Aorta (tissue), 5 donors: ENCODE data around the gene TECPR1. TPM values are rescaled to one million over a fixed set of nuclear protein-coding genes. Genes with fewer than 3 reads are reported as not detected.
A peak's percentile ranks its signal among the peaks of the same experiment; 100 is the strongest.

ENCODE experiments used
- ATAC-seq: fragments of 200-7000 bp; cut with Tn5 transposase; one replicate; pipeline ENCODE4 v1.9.1; 2022; ENCODE audit warnings: moderate library complexity; ENCODE audit not compliant: low FRiP score
- DNase-seq, 2 donors: peaks; one replicate each; pipeline ENCODE4 v3.0.0-alpha.2; 2020
- H3K27ac ChIP-seq, 2 donors: one replicate each; pipeline ENCODE4 v1.5.1; 2013; ENCODE audit warnings: low read length in 2 of 2, mild to moderate bottlenecking in 2 of 2, moderate library complexity in 2 of 2, control low read depth in 1 of 2, inconsistent platforms in 1 of 2, low read depth in 1 of 2
- H3K27me3 ChIP-seq, 2 donors: one replicate each; pipeline ENCODE4 v1.6.1; 2013; ENCODE audit warnings: control low read depth in 1 of 2, low read length in 1 of 2, mild to moderate bottlenecking in 1 of 2, moderate library complexity in 1 of 2; ENCODE audit not compliant: insufficient read depth in 2 of 2, control insufficient read depth in 1 of 2
- H3K36me3 ChIP-seq, 2 donors: one replicate each; pipeline ENCODE4 v1.6.1; 2013; ENCODE audit warnings: control low read depth in 1 of 2, low read length in 1 of 2, mild to moderate bottlenecking in 1 of 2; ENCODE audit not compliant: insufficient read depth in 2 of 2, control insufficient read depth in 1 of 2
- H3K4me1 ChIP-seq, 2 donors: one replicate each; pipeline ENCODE4 v1.6.1; 2013; ENCODE audit warnings: low read length in 2 of 2, control low read depth in 1 of 2, mild to moderate bottlenecking in 1 of 2, moderate library complexity in 1 of 2; ENCODE audit not compliant: insufficient read depth in 2 of 2, control insufficient read depth in 1 of 2
- H3K4me3 ChIP-seq, 2 donors: one replicate each; pipeline ENCODE4 v1.5.1; 2013; ENCODE audit warnings: low read length in 2 of 2, control low read depth in 1 of 2, mild to moderate bottlenecking in 1 of 2
- H3K9me3 ChIP-seq: one replicate; pipeline ENCODE4 v1.6.1; 2013; ENCODE audit warnings: mild to moderate bottlenecking, low read length; ENCODE audit not compliant: control insufficient read depth
- WGBS, 2 donors: extraction: QIAGEN DNeasy Blood & Tissue Kit; methylation state at CpG; one replicate each; pipeline ENCODE4 v1.1.7; 2013; 5-methylcytosine and 5-hydroxymethylcytosine counted together
- intact Hi-C, 2 donors: fragments of 100-400 bp; cut with DNase I; formaldehyde crosslinking; loops; one replicate each; pipeline versions ENCODE4 v1.14.2 to v1.15.0; 2022
- polyA plus RNA-seq, 2 donors: library from polyadenylated mRNA; stranded (reverse); fragments of 200-250 nt; gene quantifications; one replicate each; pipeline ENCODE4 v1.2.3, GENCODE V29; 2013
- total RNA-seq, 2 donors: library from RNA; stranded (reverse); fragmentation: NEBNext Ultra II Directional; extraction: Animal tissue kit (Norgen Biotek cat#: 25700); gene quantifications; one replicate each; pipeline ENCODE4 v1.2.1, GENCODE V29; 2021
- donor health status: healthy with polysubstance abuse.
- donor health status: Bipolar disorder and iron deficiency.
- donor health status: DM: no; HTN: no; CAD: no.
- donor health status: DM: no; HTN: no; CAD: no.
- donor health status: DM: yes; HTN: yes; CAD: no.

The TECPR1 gene
- total and polyA plus RNA-seq, 4 donors = 16.0 to 48.0 (median 29.3) TPM

DNA sequence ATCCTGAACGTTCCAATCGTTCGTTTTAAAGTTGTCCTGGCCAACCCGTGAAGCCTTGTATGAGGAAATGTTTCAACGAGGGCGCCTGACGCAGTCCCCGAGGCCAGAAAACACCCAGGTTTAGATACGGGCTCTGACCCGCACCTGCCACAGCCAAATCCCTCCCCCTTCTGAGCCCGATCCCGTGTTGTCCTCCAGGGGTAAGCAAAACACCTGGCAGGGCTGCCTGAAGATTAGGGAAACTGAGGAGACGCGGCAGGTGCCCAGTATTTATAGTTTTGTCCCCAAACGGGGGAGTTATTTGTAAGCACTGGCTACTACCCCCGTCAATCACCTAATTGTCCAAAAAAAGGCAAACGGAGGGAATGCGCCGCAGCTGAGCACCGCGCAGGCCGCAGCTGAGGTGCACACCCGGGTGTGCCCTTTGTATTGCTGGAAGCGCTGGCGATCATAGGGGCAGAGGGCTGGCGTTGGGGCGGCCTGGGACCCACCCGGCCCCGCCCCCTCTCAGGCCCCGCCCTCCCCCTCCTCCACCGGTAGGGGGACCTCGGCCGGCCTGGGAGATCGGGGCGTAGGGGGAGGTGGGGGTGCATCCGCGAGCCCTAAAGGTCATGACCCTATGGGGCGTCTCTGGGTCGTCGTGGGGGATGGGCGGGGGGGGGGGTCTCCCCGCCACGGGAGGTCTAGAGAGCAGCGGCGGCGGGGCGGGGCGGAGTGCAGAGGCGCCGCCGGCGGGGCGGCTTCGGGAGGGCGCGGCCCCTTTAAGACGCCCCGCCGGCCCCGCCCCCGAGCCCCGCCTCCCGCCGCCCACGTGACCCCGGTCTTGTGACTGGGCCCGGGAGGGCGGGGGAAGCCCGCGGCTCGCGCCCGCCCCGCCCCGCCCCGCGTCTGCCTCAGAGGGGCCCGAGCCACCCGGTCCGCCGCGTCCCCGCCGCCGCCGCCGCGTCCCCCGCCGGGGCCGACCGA, 29.0 kb upstream of the TECPR1 start, which contains the start of gene BRI3:
TSS of gene BRI3 (plus strand) at position 896 of the 966 bp plus-strand sequence. CDS start 110 bp downstream, outside the sequence.
- Histone ChIP-seq H3K9me3 (no peaks in the 10 kb centered on the region), H3K27me3 (no peaks in the 10 kb centered on the region), H3K4me3 (peak within 1 kb of the TSS; percentile 85 to 96), H3K36me3 (no peaks in the 10 kb centered on the region), H3K27ac (peak within 1 kb of the TSS; percentile 57 to 58), H3K4me1 (peaks cover 0 to 4% of the 10 kb centered on the region in 2 donors)
- WGBS, 2 donors = 0 to 1% methylated on average over 42 to 92 of the region's 92 CpGs
- DNase-seq (peak; percentile 93 to 98), ATAC-seq (peak; percentile 90)
- intact Hi-C loops = loop anchor here in 1 of 2 donors (10.0 kb wide), 2 partner anchors 134 to 594 kb away; partner anchors contain the start of genes TMEM130 and TRRAP

DNA sequence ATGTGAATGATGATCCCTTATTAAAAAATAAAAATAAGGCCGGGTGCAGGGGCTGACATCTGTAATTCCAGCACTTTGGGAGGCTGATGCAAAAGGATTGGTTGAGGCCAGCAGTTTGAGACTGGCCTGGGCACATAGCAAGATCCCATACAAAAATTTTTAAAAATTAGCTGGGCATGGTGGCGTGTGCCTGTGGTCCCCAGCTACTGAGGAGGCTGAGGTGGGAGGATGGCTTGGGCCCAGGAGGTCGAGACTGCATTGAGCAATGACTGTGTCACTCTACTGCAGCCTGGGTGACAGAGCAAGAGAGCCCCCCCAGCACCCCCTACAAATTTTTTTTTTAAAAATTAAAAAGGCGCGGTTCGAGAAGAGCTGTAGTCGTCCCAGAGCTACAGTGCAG, 28.3 kb upstream of the TECPR1 start:
- Histone ChIP-seq H3K27me3 (no peaks in the 10 kb centered on the region), H3K36me3 (no peaks in the 10 kb centered on the region), H3K4me1 (peaks cover 0 to 4% of the 10 kb centered on the region in 2 donors), H3K4me3 (peak overlapping the region in 1 of 2 donors; percentile 63), H3K9me3 (no peaks in the 10 kb centered on the region), H3K27ac (no peak overlapping the region)
- intact Hi-C loops = loop anchor here in 1 of 2 donors (10.0 kb wide), 2 partner anchors 135 to 595 kb away; partner anchors contain the start of genes TMEM130 and TRRAP
- DNase-seq (no peak), ATAC-seq (no peak)
- WGBS, 2 donors = 47% methylated on average over 7 of the region's 7 CpGs

DNA sequence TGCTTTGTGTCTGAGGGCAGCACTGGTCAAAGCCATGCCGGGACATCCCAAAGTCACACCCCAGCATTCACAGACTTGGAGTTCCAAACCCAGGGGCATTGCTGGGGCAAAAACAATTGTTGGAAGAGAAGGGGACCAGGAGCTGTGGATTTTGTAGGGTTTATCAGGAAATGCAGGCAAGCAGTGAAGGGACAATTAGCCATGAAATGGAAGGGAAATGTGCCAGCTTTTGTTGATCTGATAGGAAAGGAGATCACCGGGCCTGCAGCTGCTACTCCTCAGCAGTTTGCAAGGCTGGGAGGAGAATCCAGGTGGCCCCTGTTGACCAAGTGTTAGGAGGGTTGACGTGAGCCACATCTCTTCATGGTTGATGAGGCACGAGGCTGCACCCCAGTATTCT, 26.9 kb upstream of the TECPR1 start:
- intact Hi-C loops = no loop called here
- Histone ChIP-seq H3K4me1 (no peaks in the 10 kb centered on the region), H3K27me3 (no peaks in the 10 kb centered on the region), H3K9me3 (no peaks in the 10 kb centered on the region), H3K27ac (no peak overlapping the region), H3K36me3 (no peaks in the 10 kb centered on the region), H3K4me3 (no peak overlapping the region)
- no peak for DNase-seq
- 86 to 94% methylated on average over 4 of the region's 4 CpGs for WGBS, 2 donors
- no peak for ATAC-seq

DNA sequence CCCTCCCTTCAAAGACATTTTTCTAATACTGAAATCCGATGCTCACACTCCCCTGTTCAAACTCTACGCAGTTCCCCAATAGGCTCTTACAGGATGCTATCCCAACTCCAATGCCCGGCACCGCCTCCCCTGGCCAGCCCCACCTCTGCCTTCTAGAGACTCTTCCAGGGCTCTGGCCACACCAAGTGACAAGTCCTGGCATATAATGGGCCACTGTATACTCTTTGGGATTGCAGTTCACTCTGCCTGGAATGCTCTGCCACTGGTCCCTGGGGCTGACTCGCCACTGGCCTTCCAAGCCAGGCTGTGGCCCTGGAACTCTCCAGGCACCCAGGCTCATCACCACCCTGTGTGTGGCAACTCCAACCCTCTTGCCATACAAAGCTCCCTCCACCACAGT, 26.4 kb upstream of the TECPR1 start:
- Histone ChIP-seq H3K36me3 (no peaks in the 10 kb centered on the region), H3K4me1 (no peaks in the 10 kb centered on the region), H3K9me3 (no peaks in the 10 kb centered on the region), H3K27ac (no peak overlapping the region), H3K27me3 (no peaks in the 10 kb centered on the region), H3K4me3 (no peak overlapping the region)
- DNase-seq (no peak), ATAC-seq (no peak)
- WGBS, 2 donors = 97 to 99% methylated on average over 5 of the region's 5 CpGs
- intact Hi-C loops = no loop called here

DNA sequence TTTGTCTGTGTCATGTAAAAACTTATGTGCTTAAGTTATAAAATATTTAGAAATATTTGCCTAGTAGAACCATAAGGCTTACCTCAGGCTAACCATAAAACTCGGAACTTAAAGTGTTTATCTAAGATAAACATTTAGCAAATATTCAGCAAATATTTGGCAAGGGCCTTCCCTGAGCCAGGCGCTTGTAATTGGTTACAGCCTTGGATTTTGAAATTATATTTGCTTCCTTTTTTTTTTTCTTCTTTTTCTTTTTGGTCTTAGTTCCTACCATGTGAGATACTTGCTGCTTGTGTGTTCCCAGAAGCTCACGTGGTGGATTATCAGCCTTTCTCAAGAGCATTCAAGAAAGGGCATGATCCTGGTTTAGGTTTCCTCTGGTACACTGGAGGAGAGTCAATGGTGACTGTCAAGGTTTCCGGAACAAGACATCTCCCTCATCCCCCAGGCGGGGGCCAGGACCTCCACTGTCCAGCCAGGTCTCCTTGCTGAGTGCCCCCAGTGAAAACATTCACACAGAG, 24.3 kb upstream of the TECPR1 start:
- WGBS, 2 donors = 24 to 31% methylated on average over 5 of the region's 5 CpGs
- intact Hi-C loops = no loop called here
- ATAC-seq = no peak
- H3K36me3 ChIP-seq = no peaks in the 10 kb centered on the region
- H3K4me3 ChIP-seq = no peak overlapping the region
- H3K4me1 ChIP-seq = no peaks in the 10 kb centered on the region
- DNase-seq = no peak
- H3K27ac ChIP-seq = no peak overlapping the region
- H3K27me3 ChIP-seq = no peaks in the 10 kb centered on the region
- no peaks in the 10 kb centered on the region for H3K9me3 ChIP-seq

DNA sequence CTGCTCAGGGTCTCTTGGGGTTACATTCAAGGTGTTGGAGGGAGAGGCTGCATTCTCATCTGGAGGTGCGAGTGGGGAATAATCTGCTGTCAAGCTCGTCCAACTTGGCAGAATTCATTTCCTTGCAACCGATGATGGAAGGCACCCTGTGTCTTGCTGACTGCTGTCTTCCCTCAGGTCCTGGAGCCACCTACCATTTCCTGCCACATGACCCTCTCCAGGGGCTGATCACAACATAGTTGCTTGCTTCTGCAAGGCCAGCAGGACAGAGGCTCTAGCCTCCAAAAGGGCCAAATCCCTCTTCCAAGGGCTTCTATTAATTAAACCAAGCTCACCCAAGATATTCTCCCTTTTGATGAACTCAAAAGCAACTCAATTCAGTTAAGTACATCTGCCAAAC, 15.3 kb upstream of the TECPR1 start:
- DNase-seq = no peak
- no peaks in the 10 kb centered on the region for H3K9me3 ChIP-seq
- no peaks in the 10 kb centered on the region for H3K27me3 ChIP-seq
- intact Hi-C loops = no loop called here
- ATAC-seq = no peak
- no peaks in the 10 kb centered on the region for H3K36me3 ChIP-seq
- no peak overlapping the region for H3K27ac ChIP-seq
- no peak overlapping the region for H3K4me3 ChIP-seq
- no peaks in the 10 kb centered on the region for H3K4me1 ChIP-seq
- WGBS, 2 donors = 90 to 96% methylated on average over 3 of the region's 3 CpGs

DNA sequence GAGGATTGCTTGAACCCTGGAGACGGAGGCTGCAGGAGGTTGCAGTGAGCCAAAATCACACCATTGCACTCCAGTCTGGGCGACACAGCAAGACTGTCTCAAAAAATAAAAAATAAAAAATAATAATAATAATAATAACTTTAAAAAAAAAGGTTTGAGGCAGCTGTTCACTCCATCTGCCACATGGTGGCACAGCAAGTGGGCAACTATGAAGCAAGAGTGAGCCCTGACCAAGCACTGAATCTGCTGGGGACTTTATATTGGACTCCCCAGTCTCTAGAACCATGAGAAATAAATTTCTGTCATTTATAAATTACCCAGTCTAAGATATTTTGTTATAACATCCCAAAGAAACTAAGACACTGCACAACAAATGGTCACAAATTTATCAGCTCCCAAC, 14.8 kb upstream of the TECPR1 start:
- Histone ChIP-seq H3K9me3 (no peaks in the 10 kb centered on the region), H3K36me3 (no peaks in the 10 kb centered on the region), H3K4me1 (no peaks in the 10 kb centered on the region), H3K4me3 (no peak overlapping the region), H3K27ac (no peak overlapping the region), H3K27me3 (no peaks in the 10 kb centered on the region)
- no peak for DNase-seq
- no peak for ATAC-seq
- intact Hi-C loops = no loop called here
- 56 to 88% methylated on average over 2 of the region's 2 CpGs for WGBS, 2 donors

DNA sequence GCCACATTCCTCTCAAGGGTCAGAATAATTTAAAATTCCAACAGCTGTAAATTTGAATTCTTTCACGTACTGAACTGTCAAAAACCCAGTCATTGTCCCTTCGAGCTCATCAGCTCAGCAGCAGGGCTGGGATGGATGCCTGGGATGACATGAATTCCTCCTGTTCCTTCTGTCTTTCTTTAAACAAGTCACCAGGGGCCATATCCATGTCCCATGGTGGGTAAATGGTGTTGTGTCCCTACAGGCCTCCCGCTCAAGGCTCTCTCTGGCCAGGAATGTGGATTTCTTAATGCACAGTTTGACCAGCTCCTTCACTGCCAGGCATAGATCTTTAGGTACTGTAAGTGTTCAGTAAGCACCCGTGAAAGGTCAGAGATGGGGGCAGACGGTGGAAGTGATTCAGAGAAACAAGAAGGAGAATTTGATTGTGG, 13.8 kb upstream of the TECPR1 start:
- DNase-seq (no peak), ATAC-seq (no peak)
- Histone ChIP-seq H3K27me3 (no peaks in the 10 kb centered on the region), H3K4me1 (no peaks in the 10 kb centered on the region), H3K36me3 (no peaks in the 10 kb centered on the region), H3K4me3 (no peak overlapping the region), H3K9me3 (no peaks in the 10 kb centered on the region), H3K27ac (no peak overlapping the region)
- intact Hi-C loops = no loop called here
- WGBS, 2 donors = 81 to 90% methylated on average over 5 of the region's 5 CpGs
